Immature natural killer cell (primary cell): Measurements from ENCODE around the gene FASN. TPM values are rescaled to one million over a fixed set of nuclear protein-coding genes. Genes with fewer than 3 reads are reported as not detected.

ENCODE experiments used
- DNase-seq, 3 donors: peaks; one replicate each; pipeline ENCODE4 v3.0.0; 2022; ENCODE audit warnings: mixed read lengths in 1 of 3
- H3K27ac Mint-ChIP-seq, 6 donors: one replicate each; pipeline ENCODE4 v1.8.0; 2020; ENCODE audit warnings: mixed read lengths in 6 of 6, mild to moderate bottlenecking in 5 of 6, inconsistent platforms in 4 of 6, moderate library complexity in 3 of 6
- H3K27me3 Mint-ChIP-seq, 3 donors: one replicate each; pipeline ENCODE4 v1.8.0; 2020 to 2021; ENCODE audit warnings: low read depth in 3 of 3, mild to moderate bottlenecking in 3 of 3, mixed read lengths in 3 of 3, moderate library complexity in 3 of 3, inconsistent platforms in 1 of 3
- H3K36me3 Mint-ChIP-seq, 3 donors: one replicate each; pipeline ENCODE4 v1.8.0; 2020; ENCODE audit warnings: mixed read lengths in 3 of 3, inconsistent platforms in 2 of 3, mild to moderate bottlenecking in 2 of 3
- H3K4me1 Mint-ChIP-seq, 2 donors: one replicate each; pipeline ENCODE4 v1.8.0; 2020; ENCODE audit warnings: inconsistent platforms in 2 of 2, mild to moderate bottlenecking in 2 of 2, mixed read lengths in 2 of 2, moderate library complexity in 1 of 2
- H3K4me3 Mint-ChIP-seq, 5 donors: one replicate each; pipeline ENCODE4 v1.8.0; 2020; ENCODE audit warnings: mild to moderate bottlenecking in 5 of 5, mixed read lengths in 5 of 5, inconsistent platforms in 3 of 5, moderate library complexity in 3 of 5
- H3K9me3 Mint-ChIP-seq, 6 donors: one replicate each; pipeline ENCODE4 v1.8.0; 2020; ENCODE audit warnings: mild to moderate bottlenecking in 6 of 6, mixed read lengths in 6 of 6, inconsistent platforms in 4 of 6, moderate library complexity in 3 of 6
- polyA plus RNA-seq, 3 donors: library from polyadenylated mRNA; unstranded; fragments of 300-500 nt; fragmentation: Illumina TruSeq; gene quantifications; one replicate each; pipeline ENCODE4 v1.2.3, GENCODE V29; 2021

FASN gene
- polyA plus RNA-seq, 3 donors from 2014 or later: 0.10 to 2.7 (median 0.23) TPM

DNA sequence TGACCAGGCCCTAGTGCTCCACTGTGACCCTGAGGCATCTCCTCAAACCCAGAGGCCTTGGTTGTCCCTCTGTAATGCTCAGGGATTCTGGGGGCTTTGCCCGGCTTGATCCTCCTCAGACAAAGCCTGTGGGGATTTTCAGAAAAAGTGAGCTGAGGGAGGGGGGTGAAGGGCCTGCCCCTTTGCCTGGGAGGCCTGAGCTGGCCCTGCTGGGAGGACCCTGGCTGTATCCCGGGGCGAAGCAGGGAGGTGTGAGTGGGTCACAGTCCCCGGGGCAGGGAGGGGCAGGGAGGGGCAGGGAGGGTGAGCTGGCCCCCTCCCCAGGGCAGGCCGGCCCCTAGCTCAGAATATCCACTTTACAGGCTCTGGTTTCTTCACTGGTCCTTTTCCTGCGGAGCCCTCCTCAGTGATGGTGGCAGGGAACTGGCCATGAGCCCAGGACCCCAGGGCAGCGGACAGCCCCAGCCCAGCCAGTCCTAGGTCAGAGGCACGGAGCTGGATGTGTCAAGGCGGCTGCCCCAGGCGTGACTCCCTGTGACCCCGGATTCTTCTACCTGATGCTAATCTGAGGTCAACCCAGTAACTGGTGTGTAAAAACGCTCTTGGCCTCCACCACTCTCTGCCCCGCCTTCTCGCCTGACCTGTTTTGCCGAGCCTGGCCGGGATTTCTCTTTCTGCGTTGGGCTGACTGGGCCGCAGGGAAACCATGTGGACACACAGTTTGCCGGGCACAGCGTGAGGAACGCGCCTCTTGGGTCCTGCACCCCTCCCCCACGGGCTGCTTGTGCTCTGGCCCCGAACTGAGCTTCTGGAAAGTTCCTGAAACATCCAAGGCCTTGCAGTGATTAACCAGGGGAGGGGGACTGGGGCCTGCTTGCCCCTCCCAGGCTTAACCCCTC, 5.8 kb upstream of the FASN start:
- Mint-ChIP-seq H3K4me1 (peaks cover 11 to 20% of the 10 kb centered on the region in 2 donors), H3K4me3 (no peak overlapping the region), H3K27ac (no peak overlapping the region), H3K36me3 (no peaks in the 10 kb centered on the region), H3K9me3 (no peaks in the 10 kb centered on the region), H3K27me3 (peaks cover 0 to 5% (median 0%) of the 10 kb centered on the region in 3 donors)
- DNase-seq: no peak

DNA sequence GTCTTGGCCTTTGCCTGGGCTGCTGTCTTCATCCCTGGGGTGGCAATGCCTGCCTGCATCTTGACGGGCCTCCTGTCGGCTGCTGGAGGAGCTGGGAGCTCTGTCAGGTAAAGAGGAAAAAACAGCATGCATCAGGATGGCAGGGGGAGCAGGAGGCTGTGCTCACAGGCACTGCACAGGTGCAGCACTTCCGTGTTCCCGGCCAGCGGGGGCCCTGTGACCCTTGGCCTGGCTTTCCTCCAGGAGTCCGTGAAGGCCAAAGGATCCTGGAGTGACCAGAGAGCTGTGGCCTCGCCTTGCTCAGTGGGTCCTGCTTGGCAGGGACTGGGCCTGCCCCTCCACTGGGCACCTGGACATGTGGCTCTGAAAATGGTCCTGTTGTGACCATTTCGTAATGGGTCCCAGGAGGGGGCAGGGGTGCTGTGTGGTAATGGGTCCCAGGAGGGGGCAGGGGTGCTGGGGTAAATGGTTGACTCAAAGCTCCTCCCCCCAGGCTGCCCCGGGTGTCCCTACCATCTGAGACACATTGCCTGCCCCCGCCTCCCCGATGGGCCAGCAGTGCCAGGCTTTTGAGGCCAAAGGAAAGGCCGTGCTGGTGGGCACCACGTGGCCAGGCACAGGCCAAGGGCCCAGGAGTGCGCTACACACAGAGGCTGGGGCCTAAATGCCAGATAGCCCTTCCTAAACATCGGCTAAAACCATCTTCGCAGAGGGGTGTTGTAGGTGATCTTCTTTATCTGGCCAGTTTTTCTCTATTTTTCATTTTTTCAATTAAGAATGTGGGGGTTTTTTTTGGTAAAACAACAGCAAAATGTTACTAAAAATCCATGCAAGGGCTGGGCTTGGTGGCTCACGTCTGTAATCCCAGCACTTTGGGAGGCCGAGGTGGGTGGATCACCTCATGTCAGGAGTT, 4.0 kb upstream of the FASN start:
- Mint-ChIP-seq H3K27ac (peak overlapping the region in 2 of 6 donors; percentile 46 to 49), H3K4me1 (peaks cover 11 to 20% of the 10 kb centered on the region in 2 donors), H3K36me3 (no peaks in the 10 kb centered on the region), H3K4me3 (peak overlapping the region in 1 of 5 donors; percentile 33), H3K27me3 (peaks cover 0 to 5% (median 0%) of the 10 kb centered on the region in 3 donors), H3K9me3 (no peaks in the 10 kb centered on the region)
- DNase-seq: no peak

DNA sequence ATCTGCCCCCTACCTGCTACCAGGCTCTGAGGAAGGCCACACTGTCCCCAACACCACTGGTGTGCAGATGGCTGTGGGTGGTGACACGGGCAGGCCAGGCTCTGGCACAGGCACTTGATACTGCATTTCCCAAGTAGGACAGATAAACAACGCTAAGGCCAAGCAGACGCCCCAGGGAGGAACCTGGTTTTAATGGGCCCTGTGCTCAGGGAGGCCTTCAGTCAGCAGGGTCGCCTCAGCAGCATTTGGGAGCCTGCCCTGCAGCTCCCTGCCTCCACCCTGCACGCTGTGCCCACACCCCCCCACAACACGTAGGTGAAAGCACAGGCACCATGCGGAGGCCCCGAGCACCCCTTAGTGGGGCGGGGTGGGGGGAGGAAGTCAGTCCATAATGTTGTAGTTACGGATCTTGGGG, 3.3 kb upstream of the FASN start:
- Mint-ChIP-seq H3K4me1 (peaks cover 5 to 15% of the 10 kb centered on the region in 2 donors), H3K27me3 (peaks cover 0 to 8% (median 0%) of the 10 kb centered on the region in 3 donors), H3K27ac (no peak overlapping the region), H3K36me3 (no peaks in the 10 kb centered on the region), H3K9me3 (no peaks in the 10 kb centered on the region), H3K4me3 (no peak overlapping the region)
- no peak for DNase-seq

DNA sequence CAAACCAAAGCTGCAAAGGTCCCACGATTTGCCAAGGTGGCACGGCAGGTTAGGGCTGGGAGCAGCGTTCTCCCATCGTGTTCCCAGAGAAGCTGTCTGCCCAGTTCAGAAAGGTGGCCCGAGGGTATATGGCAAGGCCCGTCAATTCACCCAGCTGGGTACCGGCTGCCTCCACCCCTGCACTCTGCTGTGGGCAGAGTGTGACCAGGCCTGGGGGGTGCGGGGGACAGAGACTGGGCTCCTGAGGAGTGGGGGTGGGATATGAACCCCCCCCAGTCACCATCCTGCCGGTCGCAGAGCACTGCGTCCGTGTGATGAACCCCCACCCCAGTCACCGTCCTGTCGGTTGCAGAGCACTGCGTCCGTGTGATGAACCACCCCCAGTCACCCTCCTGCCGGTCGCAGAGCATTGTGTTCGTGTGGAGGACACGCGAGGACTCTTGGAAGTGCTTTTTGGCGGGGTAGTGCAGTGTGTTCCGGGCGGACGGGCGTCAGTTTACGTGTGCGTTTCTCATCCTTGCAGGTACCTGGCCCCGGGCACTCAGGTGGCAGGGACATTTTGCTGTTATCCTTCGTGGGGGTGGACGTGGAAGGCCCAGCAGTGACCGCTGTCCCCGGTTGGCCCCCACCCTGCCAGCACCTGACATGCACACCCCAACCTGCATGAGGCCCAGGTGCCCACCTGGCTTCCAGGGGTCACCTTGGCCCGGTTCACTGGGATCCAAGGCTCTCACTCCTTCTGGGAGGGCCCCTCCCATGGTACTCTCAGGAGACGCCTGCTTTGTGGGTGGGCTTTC, 2.7 kb upstream of the FASN start:
- no peak overlapping the region for H3K27ac Mint-ChIP-seq
- H3K36me3 Mint-ChIP-seq: no peaks in the 10 kb centered on the region
- H3K9me3 Mint-ChIP-seq: no peaks in the 10 kb centered on the region

DNA sequence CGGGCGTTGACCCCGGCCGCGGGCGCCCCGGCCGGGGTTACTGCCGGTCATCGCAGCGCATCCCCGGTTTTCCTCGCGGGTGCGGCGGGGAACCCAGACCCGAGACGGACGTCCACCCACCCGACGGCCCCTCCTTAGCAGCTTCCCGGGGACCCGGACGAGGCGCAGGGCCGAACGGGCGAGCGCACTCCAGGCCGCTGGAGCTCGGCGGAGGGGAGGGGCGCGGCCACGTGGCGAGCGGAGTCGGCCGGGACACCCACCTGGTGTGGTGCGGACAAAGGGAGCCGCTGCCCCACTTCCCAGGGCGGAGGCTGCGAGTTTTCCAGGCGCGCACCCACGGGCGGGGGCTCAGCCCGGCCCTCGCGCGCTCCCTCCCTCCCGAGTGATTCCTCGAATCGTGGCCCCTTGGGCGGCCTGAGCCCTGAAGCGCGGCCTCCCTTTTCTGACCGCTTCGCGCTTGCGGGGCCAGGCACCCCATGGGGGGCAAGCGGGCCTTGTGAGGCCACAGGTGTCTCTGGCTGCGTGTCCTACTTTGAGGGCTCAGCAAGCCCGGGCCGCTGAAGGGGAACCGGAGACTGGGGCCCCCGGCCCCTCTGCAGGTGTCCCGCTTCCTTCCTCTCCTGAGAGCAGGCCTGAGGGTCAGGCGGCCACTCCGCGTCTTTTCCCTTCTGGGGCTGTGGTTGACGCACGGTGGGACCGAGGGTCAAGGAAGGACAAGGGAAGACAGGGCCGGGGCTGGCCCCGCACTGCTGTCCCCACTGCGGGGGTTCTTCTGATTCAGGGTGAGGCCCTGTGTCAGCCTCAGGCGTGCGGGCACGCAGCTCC, 1.1 kb upstream of the FASN start:
- Mint-ChIP-seq H3K27me3 (peaks cover 0 to 8% (median 0%) of the 10 kb centered on the region in 3 donors), H3K27ac (peak overlapping the region in 5 of 6 donors; percentile 34 to 82 (median 43)), H3K4me1 (peaks cover 0 to 9% of the 10 kb centered on the region in 2 donors), H3K36me3 (no peaks in the 10 kb centered on the region), H3K9me3 (no peaks in the 10 kb centered on the region), H3K4me3 (peak overlapping the region; percentile 62 to 79 (median 66))
- no peak for DNase-seq

More for the DNA sequence above, 2.7 kb upstream of the FASN start:
- H3K27me3 Mint-ChIP-seq: peaks cover 0 to 8% (median 0%) of the 10 kb centered on the region in 3 donors
- H3K4me1 Mint-ChIP-seq: peaks cover 0 to 12% of the 10 kb centered on the region in 2 donors
- no peak for DNase-seq
- peak overlapping the region in 3 of 5 donors; percentile 30 to 74 (median 66) for H3K4me3 Mint-ChIP-seq

DNA sequence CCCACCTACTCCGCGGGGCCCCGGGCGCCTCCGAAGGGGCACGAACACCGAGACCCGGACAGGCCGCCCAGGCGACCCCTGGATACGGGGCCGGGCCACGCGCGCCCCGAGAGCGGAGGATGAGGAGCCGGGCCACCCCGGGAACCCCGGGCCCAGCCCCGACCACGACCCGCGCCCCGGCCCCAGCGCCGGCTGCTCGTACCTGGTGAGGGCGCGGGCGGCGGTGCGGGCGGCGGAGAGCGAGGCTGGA, 192 bp downstream of the FASN start:
- H3K4me3 Mint-ChIP-seq: peak overlapping the region in 4 of 5 donors; percentile 62 to 73 (median 68)
- H3K9me3 Mint-ChIP-seq: no peaks in the 10 kb centered on the region
- peaks cover 0 to 8% (median 0%) of the 10 kb centered on the region in 3 donors for H3K27me3 Mint-ChIP-seq
- peak overlapping the region in 2 of 6 donors; percentile 32 to 46 for H3K27ac Mint-ChIP-seq
- DNase-seq: no peak
- peaks cover 0 to 9% of the 10 kb centered on the region in 2 donors for H3K4me1 Mint-ChIP-seq
- H3K36me3 Mint-ChIP-seq: no peaks in the 10 kb centered on the region

DNA sequence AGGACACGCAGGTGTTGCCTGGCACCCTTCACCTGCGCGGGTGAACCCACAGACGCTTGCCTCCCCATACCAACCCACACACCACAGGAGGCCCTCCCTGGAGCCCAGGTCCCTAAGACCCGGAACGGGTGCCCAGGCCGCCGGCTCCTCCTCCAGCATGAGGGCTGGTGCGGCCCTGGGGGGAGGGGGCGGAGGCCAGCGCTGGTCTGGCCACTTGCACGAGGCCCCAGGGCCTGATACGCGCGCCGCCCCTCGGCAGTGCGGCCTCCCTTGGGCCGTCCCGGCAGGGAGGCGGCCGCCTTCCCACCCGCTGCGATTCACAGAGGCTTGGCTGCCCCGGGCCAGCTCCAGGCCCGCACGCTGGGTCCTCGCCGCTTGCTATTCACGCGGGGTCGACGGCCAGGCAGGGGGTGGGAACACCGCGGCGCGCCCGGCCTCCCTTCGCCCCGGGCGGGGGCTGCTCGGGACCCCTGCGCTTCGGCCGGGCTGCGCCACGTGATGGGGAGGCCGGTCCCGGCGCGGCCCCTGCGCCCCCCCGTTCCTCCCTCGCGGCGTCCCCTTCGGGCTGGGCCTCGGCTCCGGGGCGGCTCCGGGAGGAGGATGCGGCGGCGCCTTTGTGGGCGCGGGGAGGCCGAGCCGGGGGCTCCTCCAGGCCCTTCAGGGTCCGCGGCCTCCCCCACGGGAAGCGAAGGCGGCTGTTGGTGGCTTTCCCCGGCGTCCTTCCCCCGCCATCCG, 685 bp downstream of the FASN start:
- Mint-ChIP-seq H3K4me3 (peak overlapping the region in 3 of 5 donors; percentile 35 to 62 (median 46)), H3K9me3 (no peaks in the 10 kb centered on the region), H3K27ac (peak overlapping the region in 1 of 6 donors; percentile 32), H3K4me1 (peaks cover 0 to 9% of the 10 kb centered on the region in 2 donors), H3K36me3 (no peaks in the 10 kb centered on the region), H3K27me3 (peaks cover 0 to 8% (median 0%) of the 10 kb centered on the region in 3 donors)
- DNase-seq: peak; percentile 7 to 30 (median 14)

DNA sequence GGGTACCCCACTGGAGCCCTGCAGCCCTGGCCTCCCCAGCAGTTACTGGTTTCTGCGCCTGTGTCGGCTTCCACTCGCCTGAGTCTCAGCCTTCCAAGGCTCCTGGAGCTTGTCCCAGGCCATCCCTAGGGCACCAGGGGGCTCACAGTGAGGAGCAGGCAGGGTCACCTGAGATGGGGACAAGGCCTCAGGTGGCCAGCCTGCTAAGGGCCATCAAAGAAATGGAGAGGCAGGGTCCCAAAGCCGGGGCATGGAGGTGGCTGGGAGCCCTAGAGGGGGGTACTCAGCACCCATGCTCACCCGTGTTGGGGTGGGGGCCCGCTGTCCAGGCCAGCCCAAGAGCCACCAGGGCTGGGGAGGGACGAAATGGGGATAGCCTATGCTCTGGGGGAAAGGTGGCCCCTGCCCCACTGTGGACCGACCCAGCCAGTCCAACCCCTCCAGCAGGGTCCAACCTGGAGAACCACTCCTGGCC, 1.3 kb downstream of the FASN start:
- no peaks in the 10 kb centered on the region for H3K9me3 Mint-ChIP-seq
- no peaks in the 10 kb centered on the region for H3K36me3 Mint-ChIP-seq
- peaks cover 0 to 9% of the 10 kb centered on the region in 2 donors for H3K4me1 Mint-ChIP-seq
- H3K4me3 Mint-ChIP-seq: peak overlapping the region in 4 of 5 donors; percentile 35 to 62 (median 44)
- peaks cover 0 to 8% (median 0%) of the 10 kb centered on the region in 3 donors for H3K27me3 Mint-ChIP-seq
- peak overlapping the region in 1 of 6 donors; percentile 42 for H3K27ac Mint-ChIP-seq
- DNase-seq: no peak

DNA sequence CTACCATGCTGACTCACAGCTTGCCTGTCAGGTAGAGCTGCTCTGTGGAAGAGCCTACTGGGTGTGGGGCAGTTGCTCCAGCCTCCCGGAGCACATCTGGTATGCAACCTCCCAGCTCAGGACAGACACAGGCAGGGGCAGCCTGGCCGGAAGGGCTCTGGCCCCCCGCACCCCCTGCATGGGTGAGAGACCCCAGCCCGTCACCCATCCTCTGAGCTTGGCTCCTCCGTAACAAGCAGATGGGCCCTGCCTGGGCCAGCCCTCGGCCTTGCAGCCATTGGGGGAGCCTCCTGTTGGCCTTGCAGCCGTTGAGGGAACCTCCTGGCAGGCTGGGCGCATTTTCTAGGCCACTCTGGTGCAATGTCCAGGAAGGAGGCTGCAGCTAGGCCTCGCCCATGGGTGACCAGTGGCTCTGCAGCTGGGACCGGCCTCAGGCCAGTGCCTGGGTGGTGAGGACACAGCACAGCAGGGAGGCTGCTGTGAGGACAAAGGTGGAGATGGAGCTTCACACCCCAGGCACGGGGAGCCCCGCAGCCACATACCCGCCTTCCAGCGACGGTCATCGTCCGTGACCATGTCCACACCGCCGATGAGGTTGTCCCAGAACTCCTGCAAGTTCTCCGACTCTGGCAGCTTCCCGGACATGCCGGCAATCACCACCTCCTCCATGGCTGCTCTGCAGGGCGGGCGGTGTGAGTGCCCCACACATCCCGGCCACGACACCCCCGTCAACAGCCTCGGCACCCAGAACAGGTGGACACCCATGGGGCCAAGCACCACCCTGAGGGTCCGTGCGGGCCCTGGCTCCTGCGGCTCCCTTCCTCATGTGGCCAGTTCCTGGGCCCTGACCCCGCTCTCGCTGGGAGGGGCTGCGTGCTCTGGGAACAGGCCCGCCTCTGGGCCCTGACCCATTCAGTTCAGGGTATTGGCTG, 2.0 kb downstream of the FASN start:
- no peak for DNase-seq
- Mint-ChIP-seq H3K36me3 (no peaks in the 10 kb centered on the region), H3K4me1 (peaks cover 0 to 9% of the 10 kb centered on the region in 2 donors), H3K4me3 (peak overlapping the region in 4 of 5 donors; percentile 13 to 38 (median 32)), H3K9me3 (no peaks in the 10 kb centered on the region), H3K27ac (no peak overlapping the region), H3K27me3 (peaks cover 0 to 8% (median 0%) of the 10 kb centered on the region in 3 donors)

DNA sequence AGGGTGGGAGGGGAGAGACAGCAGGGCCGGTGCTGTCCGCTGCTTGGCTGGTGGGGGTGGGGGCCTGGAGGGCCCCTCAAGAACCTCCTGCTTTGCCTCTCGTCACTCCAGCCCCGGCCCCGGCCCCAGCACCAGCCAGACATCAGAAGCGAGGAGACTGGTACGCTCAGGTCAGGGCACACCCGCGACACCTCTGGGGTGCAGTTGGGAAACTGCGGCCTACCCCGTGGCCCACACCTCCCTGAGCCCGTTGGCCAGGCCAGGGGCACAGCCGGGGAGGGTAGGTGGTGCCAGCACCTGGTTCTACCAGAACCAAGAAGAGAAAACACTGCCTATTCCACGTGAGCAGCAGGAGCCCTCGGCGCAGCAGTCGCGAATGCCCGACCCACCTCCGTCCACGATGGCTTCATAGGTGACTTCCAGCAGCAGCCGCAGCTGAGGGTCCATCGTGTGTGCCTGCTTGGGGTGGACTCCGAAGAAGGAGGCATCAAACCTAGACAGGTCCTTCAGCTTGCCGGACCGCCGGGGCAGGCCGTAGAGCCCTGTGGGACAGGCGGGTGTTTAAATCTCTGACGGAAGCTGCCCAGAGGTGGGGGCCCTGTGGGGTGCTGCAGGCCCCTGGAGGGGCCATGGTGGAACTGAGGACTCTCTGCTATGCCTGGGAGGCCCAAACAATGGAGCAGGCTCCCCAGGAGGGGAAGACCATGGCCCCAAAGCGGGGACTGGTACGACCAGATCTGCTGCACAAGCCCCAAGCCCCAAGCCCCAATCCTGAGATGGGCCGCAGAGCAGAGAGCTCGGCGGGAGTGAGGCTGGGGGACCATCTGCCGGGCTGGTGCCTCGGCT, 2.9 kb downstream of the FASN start:
- Mint-ChIP-seq H3K4me1 (peaks cover 0 to 9% of the 10 kb centered on the region in 2 donors), H3K9me3 (no peaks in the 10 kb centered on the region), H3K4me3 (no peak overlapping the region), H3K27me3 (peaks cover 0 to 8% (median 0%) of the 10 kb centered on the region in 3 donors), H3K27ac (no peak overlapping the region), H3K36me3 (no peaks in the 10 kb centered on the region)
- no peak for DNase-seq
